GM18526 (cell line): ENCODE measurements around the gene DPM1.

Source experiments
- POLR2A ChIP-seq: IDR thresholded peaks from 3 replicates; pipeline ENCODE4 v1.6.1; 2011; ENCODE audit not compliant: insufficient read length; ENCODE audit errors: extremely low read depth

DPM1 gene

DNA sequence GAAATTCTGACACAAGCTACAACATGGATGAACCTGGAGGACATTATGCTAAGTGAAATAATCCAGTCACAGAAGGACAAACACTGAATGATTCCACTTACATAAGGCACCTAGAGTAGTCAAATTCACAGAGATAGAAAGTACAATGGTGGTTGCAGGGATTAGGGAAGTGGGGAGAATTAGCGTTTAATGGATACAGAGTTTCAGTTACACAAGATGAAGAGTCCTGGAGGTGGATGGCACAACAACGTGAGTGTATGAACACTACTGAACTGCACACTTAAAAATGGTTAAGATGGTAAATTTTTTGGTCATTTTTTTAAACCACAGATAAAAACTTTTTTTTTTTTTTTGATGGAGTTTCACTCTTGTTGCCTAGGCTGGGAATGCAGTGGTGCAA lies 25.0 kb upstream of the DPM1 start:
- no peak for TF ChIP-seq POLR2A

DNA sequence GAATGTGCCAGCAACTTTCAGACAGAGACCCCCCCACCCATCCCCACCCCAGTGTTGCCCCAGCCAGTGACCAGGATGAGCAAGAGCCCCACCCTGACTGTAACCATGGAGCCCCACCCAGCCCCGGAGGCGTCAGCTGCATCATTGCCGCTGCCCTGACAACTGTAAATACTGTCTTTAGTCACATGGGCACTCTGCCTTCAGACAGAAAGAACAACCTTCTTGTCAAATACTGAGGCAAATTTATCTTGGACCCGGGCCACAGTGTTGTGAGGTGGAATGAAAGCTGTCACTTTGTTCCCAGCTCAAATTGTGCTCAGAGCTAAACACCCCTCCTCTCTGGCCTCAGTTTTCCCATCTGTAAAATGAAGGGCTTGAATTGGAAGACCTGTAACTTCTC lies 24.0 kb upstream of the DPM1 start:
- TF ChIP-seq POLR2A = no peak

DNA sequence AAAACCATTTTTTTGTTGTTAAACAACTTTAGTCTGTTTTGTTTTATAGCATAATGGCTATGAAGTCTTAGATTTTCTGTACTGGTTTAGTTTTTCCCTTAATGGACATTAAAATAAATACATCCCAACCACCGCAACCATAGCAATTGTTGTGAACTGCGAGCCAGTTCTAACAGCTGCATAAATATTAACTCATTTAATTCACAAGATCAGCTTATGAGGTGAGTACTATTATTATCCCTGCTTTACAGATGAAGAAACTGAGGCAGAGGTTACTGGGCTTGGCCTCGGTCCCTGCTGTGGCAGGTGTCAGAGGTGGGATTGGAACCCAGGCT lies 23.3 kb upstream of the DPM1 start:
- TF ChIP-seq POLR2A = no peak

DNA sequence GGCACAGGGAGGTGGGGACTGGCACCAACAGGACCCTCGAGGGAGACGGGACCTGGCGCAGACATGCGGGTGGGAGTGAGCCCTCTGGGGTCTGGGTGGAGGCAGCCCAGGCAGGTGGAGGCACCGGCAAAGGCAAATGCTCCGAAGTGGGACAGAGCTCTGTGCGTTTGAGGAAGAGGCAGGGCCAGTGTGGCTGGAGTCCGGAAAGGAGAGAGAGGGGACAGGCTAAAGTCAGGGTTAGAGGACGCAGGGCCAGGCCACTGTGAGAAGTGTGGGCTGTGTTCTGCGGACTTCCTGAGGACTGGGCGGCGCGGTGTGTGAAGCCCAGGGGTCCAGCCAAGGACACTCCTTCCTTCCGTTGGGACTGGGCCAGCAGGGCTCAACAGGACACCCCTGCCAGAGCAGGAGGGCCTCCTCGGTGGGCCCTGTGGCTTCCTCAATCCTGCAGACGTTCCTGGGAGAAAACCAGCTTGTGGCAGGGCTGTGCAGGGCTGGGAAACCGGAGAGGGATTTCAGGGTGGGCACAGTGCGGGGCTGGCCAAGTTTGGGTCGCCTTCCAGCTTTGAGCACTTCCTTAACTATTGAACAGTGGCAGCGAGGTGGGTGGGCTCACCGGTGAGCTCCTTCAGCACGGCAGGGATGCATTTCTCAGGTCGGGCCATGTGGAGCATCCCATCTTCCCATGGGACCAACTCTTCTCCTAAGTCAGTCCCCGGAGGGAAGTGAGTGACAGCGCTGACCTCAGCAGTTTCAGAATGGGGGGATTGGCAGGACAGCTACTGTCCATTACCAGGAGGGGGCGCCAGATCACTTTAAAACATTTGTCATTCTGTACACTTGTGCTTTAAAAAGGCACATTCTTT lies 22.8 kb upstream of the DPM1 start:
- TF ChIP-seq POLR2A = no peak

DNA sequence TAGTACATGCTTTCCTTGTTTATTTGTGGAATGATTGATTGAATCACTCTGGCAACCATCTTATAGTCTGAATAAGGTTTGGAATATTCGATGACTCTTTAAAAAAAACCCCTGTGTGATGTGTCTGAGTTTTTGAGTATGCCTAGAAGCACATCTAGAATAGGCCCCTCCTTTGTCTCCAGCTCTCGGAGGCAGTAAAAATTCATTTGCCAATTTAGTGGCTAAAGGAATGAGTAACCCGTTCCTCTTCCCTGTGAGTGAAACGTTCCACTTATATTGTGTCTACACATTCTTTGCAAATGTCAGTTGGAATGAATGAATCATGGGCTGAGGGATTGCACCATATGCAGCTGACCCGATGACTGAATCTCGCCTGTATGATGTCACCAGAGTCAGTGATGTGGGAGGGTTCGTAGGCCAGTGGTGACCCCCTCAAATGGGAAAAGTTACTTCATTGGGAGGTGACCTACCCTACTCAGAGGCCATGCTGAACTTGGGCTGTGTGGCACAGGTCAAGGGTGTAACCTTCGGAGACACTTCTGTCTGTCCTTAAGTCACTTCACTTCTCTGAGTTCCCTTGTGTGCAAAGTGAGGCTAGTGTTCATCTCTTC lies 21.8 kb upstream of the DPM1 start:
- no peak for TF ChIP-seq POLR2A

DNA sequence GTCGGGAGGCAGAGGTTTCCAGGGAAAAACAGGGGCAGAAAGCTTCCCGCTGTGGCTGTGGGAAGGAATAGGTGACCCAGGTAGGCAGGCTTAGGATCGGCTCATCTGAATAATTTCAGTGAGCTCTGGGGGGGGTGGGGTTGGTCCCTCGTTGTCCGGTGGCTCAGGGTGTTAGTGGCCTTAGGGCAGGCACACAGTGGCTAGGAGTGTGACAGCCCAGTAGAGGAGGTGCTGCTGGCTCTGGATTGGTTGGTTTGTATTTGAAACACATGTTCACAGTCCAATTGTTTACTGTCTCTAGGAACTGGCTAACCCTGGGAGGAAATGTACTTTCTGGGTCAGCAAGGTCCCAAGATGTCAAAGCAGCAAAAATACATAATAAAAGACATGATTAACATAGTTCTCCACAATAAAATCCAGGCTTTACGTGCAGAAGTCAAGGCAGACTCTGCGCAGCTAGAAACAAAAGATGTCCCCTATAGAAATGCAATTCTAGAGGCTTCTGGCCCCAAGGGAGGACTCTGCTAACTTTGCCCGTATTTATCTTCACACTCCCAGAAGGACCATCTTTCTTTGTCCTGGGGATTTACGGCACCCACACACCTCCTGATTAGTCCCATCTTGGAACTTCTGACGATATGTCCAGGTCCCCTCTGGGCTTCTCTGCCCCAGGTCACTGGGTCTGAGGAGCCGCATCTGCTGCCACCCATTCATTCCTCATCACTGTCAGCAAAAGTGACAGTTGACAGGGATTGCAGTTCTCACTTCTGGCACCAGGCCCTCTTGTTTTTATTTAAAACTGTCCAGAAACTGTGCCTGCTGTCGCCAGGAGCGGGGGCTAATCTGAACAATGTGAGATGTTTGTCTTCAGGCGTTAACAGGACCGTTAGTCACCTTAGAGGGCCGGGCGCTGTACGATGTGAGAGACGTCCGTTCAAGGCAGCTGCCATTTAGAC lies 19.0 kb upstream of the DPM1 start:
- no peak for TF ChIP-seq POLR2A

DNA sequence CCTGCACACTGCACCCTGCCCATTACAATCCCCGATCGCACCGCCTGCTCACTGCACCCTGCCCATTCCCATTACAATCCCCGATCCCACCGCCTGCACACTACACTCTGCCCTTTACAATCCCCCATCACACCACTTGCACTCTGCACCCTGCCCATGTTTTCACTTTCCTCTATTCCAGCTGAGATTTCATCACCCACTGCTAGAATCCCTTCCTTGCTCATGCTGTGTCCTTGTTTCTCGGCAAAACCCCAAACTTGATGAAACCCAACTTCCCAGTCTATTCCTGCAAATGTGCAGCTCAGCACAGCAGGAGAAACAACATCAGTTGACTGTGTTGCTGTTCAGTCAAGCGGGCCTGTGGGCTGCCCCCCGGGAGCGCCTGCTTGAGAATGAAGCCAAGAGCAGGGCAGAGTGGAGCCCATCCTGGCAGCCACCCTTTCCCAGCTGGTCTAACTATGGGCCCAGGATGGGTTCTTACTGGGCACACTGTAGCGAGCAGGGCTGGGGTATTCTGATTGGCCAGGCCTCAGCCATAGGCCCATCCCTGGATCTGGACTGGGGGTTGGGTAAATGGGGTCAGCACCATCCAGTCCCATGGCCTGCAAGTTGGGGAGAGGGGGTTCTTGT lies 17.5 kb upstream of the DPM1 start:
- no peak for TF ChIP-seq POLR2A

DNA sequence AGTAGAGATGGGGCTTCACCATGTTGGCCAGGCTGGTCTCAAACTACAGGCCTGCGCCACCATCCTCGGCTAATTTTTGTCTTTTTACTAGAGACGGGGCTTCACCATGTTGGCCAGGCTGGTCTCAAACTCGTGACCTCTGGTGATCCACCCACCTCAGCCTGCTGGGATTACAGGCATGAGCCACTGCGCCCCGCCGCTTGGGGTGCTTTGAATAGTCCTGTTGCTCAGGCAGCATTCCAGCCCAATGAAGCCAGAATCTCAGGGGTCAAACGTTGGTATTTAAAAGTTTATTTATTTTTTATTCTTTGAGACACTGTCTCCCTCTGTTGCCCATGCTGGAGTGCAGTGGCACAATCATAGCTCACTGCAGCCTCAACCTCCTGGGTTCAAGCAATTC lies 11.6 kb upstream of the DPM1 start:
- TF ChIP-seq POLR2A = no peak

DNA sequence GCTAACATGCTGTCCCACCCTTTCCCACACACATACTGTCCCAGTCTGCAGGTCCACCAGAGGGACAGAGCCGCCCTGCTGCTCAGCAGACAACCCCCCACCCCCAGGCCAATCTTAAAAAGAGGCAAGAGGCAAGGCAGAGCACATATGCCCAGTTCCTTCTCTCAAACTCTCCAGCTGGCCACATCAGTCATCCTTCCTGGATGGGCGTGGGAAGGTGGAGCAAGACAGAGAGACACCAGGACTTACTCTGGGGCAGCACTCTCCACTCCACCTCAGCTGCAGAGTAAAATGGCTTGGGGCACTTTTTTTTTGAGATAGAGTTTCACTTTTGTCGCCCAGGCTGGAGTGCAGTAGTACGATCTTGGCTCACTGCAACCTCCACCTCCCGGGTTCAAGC lies 11.1 kb upstream of the DPM1 start:
- TF ChIP-seq POLR2A = no peak

DNA sequence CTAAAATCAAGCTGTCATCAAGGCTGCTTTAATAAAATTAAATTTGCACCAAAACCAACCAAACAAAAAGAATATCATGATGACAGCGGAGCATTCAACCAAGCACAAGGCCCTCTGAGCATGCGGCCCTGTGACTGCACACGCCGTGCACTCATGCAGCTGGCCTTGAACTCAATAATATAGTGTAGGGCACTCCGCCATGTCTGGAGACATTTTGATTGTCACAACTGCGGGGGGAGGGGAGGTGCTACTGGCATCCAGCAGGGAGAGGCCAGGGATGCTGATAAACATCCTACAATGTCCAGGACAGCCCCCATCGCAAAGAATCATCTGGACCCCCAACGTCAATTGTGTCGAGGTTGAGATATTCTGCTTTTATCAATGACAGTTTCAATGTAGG lies 10.0 kb upstream of the DPM1 start:
- no peak for TF ChIP-seq POLR2A

DNA sequence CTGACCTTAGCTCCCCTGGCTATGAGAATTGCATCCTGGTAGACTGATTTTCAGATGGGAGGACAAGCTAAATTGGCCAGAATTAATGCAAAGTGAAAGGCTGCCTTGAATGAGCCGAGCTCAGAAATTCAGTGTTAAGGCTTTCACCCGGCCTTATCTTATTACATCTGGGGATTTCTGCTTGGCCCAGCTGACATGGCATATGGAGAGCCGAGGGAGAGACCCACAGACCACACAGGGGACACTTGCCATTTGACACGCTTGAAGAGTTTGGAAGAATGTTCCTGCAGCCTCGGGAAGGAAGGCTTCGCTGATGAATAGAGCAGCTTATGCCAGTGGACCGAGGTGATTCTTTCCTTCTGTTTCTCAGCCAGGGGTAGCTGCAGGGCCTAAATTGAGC lies 9.3 kb upstream of the DPM1 start:
- no peak for TF ChIP-seq POLR2A

DNA sequence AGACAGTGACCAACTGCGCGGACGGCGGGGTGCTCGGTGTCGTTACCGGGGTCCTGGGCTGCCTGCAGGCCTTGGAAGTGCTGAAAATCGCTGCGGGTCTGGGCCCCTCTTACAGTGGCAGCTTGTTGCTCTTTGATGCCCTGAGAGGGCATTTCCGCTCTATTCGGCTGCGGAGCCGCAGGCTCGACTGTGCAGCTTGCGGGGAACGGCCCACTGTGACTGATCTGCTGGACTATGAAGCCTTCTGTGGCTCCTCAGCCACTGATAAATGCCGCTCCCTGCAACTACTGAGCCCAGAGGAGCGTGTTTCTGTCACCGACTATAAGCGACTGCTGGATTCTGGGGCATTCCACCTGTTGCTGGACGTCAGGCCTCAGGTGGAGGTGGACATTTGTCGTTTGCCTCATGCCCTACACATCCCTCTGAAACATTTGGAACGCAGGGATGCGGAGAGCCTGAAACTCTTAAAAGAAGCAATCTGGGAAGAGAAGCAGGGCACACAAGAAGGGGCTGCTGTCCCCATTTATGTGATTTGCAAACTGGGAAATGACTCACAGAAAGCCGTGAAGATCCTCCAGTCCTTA lies 1.3 kb upstream of the DPM1 start:
- TF ChIP-seq POLR2A = no peak

DNA sequence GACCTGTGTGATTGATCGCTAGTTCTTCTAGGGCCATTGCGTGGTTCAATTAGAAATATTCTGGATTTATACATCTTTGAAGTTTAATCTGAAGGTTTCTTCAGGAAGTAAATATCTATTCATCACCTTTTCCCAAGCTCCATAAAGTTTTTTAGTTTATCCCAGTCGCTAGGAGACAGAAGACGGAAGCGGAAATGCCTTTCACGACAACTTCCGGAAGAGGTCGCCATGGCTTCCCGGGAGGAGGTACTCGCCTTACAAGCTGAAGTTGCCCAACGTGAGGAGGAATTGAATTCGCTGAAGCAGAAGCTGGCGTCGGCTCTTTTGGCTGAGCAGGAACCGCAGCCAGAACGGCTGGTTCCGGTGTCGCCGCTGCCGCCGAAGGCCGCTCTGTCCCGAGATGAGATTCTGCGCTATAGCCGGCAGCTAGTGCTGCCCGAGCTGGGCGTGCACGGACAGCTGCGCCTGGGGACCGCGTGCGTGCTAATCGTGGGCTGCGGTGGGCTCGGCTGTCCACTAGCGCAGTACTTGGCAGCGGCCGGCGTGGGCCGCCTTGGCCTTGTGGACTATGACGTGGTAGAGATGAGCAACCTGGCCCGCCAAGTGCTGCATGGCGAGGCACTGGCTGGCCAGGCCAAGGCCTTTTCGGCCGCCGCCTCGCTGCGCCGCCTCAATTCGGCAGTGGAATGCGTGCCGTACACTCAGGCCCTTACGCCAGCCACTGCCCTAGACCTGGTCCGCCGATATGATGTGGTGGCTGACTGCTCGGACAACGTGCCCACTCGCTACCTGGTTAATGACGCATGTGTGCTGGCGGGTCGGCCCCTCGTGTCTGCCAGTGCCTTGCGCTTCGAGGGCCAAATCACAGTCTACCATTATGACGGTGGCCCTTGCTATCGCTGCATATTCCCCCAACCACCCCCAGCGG lies 547 bp upstream of the DPM1 start, which contains the start of gene MOCS3:
Gene MOCS3, plus strand, starts transcription at position 204 of the 928 bp plus-strand sequence. Its CDS starts 25 bp downstream, at position 229.
- TF ChIP-seq POLR2A = peak; percentile 18

DNA sequence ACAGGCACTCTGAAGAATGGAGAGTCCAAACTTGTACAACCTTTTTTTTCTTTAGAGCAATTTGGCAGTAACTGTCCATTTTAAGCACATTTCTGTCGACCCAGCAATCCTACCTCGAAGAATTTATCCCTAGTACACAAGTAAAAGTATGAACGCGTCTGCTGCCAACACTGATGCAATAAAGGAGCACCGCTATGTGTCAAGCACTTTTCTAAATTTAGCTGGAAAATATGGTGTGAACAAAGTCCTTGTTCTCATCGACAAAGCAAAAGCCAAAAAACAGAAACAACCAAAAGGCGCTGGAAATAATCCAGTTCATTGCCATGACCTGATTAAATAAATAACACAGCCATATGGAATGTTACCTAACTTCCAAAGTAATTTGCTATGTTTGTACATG lies 1.1 kb downstream of the DPM1 start:
- TF ChIP-seq POLR2A = no peak
